ENCODE data around the gene PTPRM.

Gene PTPRM

DNA sequence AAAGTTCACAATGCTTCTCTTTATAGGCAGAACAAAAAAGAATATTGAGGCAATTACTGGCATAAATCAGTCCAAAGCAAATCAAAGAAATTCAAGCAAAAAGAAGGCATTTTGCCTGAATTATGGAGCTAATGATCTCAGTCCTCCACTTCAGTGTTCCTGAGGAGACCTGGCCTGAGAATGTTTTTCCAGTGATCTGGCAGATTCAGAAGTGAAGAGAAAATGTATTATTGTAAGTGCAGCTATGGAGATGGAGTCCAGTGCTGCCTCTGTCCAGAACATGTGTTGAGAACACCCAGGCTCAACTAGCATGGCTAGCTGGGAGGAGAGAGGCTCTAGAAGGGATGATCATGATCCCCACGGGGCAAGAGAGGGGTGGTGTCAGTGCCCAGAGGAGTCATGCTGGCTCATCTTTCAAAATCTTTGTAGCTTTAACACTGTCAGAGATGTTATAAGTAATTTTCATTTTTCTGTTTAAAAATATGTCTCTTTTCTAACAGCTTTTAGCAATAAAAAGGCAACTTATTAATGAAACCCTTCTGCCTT, 675.1 kb downstream of the PTPRM start:
- no peaks in the 10 kb centered on the region for H4K20me1 ChIP-seq (ENCODE audit: control insufficient read depth, insufficient read depth, low read depth, low read length)
- no peak overlapping the region for H3K4me3 ChIP-seq (ENCODE audit: low read length)
- TF ChIP-seq EZH2phosphoT487 (IDR thresholded peaks at IDR 0.05; ENCODE audit: borderline replicate concordance, low read length) = no peak
- TF ChIP-seq CTCF (IDR thresholded peaks at IDR 0.05; ENCODE audit: low read depth, low read length, poor library complexity, severe bottlenecking) = no peak
- no peaks in the 10 kb centered on the region for H3K27me3 ChIP-seq (ENCODE audit: control insufficient read depth, low read length)
- H3F3A ChIP-seq (ENCODE audit: control insufficient read depth, insufficient read depth) = no peaks in the 10 kb centered on the region
- no peaks in the 10 kb centered on the region for H3K9me2 ChIP-seq (replicated peaks; ENCODE audit: control insufficient read depth, low read length)
- H3K27ac ChIP-seq (ENCODE audit: low read depth, low read length) = no peak overlapping the region
- H3K4me2 ChIP-seq (ENCODE audit: low read length) = no peak overlapping the region
- no peaks in the 10 kb centered on the region for H3K79me2 ChIP-seq (ENCODE audit: control insufficient read depth, low read length)
- no peaks in the 10 kb centered on the region for H3K36me3 ChIP-seq (ENCODE audit: control insufficient read depth, low read length)
- no peaks in the 10 kb centered on the region for H3K4me1 ChIP-seq (ENCODE audit: control insufficient read depth, low read length)
- no peaks in the 10 kb centered on the region for H3K9me3 ChIP-seq (ENCODE audit: control insufficient read depth, insufficient read depth, low read length)

GRCh38 chr18:8247700-8248099, 680.6 kb downstream of the PTPRM start:
- H3K9me3 ChIP-seq (ENCODE audit: control insufficient read depth, insufficient read depth, low read length) = no peaks in the 10 kb centered on the region
- H3K79me2 ChIP-seq (ENCODE audit: control insufficient read depth, low read length) = no peaks in the 10 kb centered on the region
- no peaks in the 10 kb centered on the region for H3K4me1 ChIP-seq (ENCODE audit: control insufficient read depth, low read length)
- TF ChIP-seq EZH2phosphoT487 (IDR thresholded peaks at IDR 0.05; ENCODE audit: borderline replicate concordance, low read length) = no peak
- no peak for TF ChIP-seq CTCF (IDR thresholded peaks at IDR 0.05; ENCODE audit: low read depth, low read length, poor library complexity, severe bottlenecking)
- H3K9me2 ChIP-seq (replicated peaks; ENCODE audit: control insufficient read depth, low read length) = no peaks in the 10 kb centered on the region
- H3K27me3 ChIP-seq (ENCODE audit: control insufficient read depth, low read length) = no peaks in the 10 kb centered on the region
- H3K27ac ChIP-seq (ENCODE audit: low read depth, low read length) = no peak overlapping the region
- H4K20me1 ChIP-seq (ENCODE audit: control insufficient read depth, insufficient read depth, low read depth, low read length) = no peaks in the 10 kb centered on the region
- H3K4me2 ChIP-seq (ENCODE audit: low read length) = no peak overlapping the region
- H3K4me3 ChIP-seq (ENCODE audit: low read length) = no peak overlapping the region
- no peaks in the 10 kb centered on the region for H3F3A ChIP-seq (ENCODE audit: control insufficient read depth, insufficient read depth)
- H3K36me3 ChIP-seq (ENCODE audit: control insufficient read depth, low read length) = no peaks in the 10 kb centered on the region

- Histone ChIP-seq H3K27ac (ENCODE audit: low read depth, low read length) (no peak overlapping the region), H3K79me2 (ENCODE audit: control insufficient read depth, low read length) (no peaks in the 10 kb centered on the region), H3K4me1 (ENCODE audit: control insufficient read depth, low read length) (no peaks in the 10 kb centered on the region), H3K4me2 (ENCODE audit: low read length) (no peak overlapping the region), H3K9me3 (ENCODE audit: control insufficient read depth, insufficient read depth, low read length) (no peaks in the 10 kb centered on the region), H4K20me1 (ENCODE audit: control insufficient read depth, insufficient read depth, low read depth, low read length) (no peaks in the 10 kb centered on the region), H3K4me3 (ENCODE audit: low read length) (no peak overlapping the region), H3F3A (ENCODE audit: control insufficient read depth, insufficient read depth) (no peaks in the 10 kb centered on the region), H3K36me3 (ENCODE audit: control insufficient read depth, low read length) (no peaks in the 10 kb centered on the region), H3K27me3 (ENCODE audit: control insufficient read depth, low read length) (no peaks in the 10 kb centered on the region), H3K9me2 (replicated peaks; ENCODE audit: control insufficient read depth, low read length) (no peaks in the 10 kb centered on the region)
- TF ChIP-seq CTCF (IDR thresholded peaks at IDR 0.05; ENCODE audit: low read depth, low read length, poor library complexity, severe bottlenecking) (no peak), EZH2phosphoT487 (IDR thresholded peaks at IDR 0.05; ENCODE audit: borderline replicate concordance, low read length) (no peak)
Measured at GRCh38 chr18:8248576-8248975, 681.5 kb downstream of the PTPRM start.
